HG03159 (cell line): Measurements from ENCODE around the gene SYP.
"Not testable (repeated sequence)": the region's sequence is repeated elsewhere in the genome, so short reads cannot be mapped to it uniquely, and the experiment has no call there.

Experiments
- ATAC-seq: cut with Tn5 transposase; IDR thresholded peaks from one replicate; pipeline ENCODE4 v1.9.1; 2021; ENCODE audit warnings: mild to moderate bottlenecking, moderate library complexity; ENCODE audit not compliant: unreplicated experiment

SYP gene

DNA sequence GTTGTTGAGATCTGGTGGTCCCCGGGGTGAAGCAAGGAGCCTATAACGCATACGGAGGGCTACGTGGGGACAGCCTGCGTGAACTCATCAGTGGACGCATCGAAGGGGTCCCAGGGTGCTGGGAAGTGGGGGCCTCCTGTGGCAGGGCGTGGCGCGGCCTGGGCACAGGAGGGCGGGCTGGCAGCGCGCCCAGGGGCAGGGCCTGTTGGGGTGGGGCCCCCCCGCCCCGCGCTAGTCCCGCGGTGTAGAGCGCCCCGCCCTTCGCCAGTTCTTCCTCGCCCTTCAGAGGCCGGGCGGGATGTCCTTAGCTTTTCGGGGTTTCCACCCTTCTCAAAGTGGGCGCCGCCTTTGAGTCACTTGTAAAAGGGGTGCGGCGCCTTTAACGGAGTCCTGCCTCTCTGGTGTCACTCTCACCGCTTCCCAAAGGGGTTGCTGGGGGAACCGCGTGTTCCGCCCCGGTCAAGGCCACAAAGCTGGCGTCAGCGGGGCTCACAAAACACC is 27.7 kb downstream of the SYP start:
- ATAC-seq = peak; percentile 68

DNA sequence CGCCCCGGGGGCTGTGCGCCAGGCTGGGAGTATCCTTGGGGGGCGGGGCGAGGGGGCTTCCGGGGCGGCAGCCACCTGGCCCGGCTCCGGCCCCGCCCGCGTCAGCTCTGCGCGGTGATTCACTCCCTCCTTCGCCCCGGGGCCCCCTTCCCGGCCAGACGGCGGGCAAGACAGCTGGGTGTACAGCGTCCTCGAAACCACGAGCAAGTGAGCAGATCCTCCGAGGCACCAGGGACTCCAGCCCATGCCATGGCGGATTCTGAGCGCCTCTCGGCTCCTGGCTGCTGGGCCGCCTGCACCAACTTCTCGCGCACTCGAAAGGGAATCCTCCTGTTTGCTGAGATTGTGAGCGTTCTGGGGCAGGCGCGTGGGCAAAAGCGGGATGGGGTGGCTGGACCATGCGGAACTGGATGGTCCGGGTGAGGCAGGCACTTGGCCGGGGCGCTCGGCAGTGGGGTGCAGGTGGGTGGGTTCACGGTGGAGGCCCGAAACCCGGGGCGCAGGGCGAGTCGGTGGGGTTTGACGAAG is 28.2 kb downstream of the SYP start, which contains the start of gene PLP2:
Gene PLP2 (plus strand): TSS at position 147 of the 528 bp plus-strand sequence. CDS start 103 bp downstream, at position 250.
- no peak for ATAC-seq

GRCh38 chrX:49167740-49168108 is 32.3 kb downstream of the SYP start:
- ATAC-seq = no peak

DNA sequence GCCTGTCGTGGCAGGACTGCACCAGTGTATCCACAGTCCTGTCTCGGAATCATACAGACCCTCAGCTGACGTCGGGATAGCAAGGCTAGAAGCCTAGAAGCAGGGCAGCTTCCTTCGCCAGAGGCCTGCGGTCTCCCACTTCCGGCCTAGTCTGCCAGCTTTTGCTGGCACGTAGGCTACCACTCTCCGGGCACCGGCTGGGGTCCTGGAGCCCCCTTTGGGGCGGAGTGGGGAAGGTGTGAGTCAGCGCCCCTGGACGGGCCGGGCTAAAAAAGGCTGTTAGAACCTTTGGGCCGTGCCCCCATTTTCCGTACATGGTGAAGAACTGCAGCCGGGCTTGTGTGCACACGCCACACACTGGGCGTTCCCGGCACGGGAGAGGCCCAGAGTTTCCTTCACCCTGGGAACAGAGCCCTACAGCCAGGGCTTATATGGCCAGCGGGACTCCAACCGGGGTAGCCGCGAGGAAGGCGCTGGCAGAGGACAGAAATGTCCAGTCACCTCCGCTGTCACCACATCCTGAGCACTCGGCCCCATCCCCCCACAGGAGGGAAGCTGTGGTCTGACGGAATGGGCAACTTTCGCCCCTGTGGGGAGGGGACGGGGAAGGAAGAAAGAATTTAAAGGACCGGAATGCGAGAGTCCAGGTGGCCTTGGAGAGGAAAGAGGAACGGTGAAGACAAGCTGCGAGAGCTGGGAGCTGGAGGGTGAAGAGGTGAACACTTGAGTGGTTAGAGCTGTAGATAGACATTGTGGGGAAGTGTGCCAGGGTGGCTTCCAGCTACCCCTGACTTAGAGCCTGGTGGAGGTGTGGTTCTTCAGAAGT is 32.9 kb downstream of the SYP start:
- ATAC-seq = peak; percentile 11

GRCh38 chrX:49165901-49166881 is 33.8 kb downstream of the SYP start:
- ATAC-seq = peak; percentile 40

DNA sequence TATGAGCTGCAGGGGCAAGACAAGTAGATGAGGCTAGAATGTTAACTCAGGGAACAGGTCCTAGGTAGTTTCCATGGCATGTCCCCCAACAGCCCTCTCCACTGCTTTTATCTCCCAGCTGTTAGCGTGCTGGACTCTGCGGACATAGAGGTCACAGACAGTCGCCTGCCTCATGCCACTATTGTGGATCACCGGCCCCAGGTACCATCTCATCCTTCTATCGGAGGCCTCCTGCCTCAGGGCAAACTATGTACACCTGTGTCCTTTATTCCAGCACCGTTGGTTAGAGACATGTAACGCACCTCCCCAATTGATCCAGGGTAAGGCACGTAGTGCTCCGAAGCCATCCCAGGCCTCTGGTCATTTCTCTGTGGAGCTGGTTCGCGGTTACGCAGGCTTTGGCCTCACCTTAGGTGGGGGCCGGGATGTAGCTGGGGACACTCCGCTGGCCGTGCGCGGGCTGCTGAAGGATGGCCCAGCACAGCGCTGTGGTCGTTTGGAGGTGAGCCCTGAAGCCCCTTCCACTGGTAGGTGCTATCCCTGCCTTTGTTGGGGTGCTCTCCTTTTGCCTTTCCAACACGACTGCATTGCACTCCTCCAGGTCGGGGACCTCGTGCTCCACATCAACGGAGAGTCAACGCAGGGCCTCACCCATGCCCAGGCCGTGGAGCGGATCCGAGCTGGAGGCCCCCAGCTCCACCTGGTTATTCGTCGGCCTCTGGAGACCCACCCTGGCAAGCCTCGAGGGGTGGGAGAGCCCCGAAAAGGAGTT is 35.2 kb downstream of the SYP start:
- ATAC-seq = no peak

- ATAC-seq = peak; percentile 43
Observed at GRCh38 chrX:49163555-49164419, 36.2 kb downstream of the SYP start.

DNA sequence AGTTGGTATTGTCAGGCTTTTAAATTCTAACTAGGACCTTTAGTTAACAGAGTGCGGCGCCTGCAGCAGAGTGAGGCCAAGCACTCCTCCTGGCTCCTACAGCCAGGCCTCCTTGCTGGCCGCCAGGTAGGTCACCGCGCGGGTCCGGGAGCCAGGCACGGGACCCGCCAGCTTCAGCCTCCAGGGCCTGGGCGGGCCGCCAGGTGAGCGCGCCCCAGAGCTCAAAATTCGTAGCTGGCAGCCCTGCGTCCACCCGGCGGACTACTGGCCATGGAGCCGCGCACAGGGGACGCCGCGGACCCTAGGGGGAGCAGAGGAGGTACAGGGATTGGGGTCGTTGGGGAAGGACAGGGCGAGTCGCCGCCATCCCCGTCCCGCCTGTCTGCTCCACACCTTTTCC is 37.4 kb downstream of the SYP start, which contains the start of gene MAGIX:
Gene MAGIX (plus strand): TSS at position 139 of the 400 bp plus-strand sequence. CDS start 132 bp downstream, at position 271.
- no peak for ATAC-seq

GRCh38 chrX:49161632-49162031 is 38.4 kb downstream of the SYP start:
- ATAC-seq = no peak

DNA sequence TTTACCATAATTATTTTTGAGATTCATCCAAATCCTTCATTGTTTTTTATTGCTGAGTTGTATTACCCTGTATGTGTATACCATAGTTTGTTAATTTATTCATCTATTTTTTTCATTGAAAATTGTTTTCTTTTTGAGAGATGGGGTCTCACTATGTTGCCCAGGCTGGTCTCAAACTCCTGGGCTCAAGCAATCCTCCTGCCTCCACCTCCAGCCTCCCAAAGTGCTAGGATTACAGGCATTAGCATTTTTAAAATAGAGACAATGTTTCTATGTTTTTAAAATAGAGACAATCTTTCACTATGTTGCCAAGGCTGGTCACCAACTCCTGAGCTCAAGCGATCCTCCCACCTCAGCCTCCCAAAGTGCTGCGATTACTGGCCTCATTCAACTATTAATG is 39.1 kb downstream of the SYP start:
- no peak for ATAC-seq

DNA sequence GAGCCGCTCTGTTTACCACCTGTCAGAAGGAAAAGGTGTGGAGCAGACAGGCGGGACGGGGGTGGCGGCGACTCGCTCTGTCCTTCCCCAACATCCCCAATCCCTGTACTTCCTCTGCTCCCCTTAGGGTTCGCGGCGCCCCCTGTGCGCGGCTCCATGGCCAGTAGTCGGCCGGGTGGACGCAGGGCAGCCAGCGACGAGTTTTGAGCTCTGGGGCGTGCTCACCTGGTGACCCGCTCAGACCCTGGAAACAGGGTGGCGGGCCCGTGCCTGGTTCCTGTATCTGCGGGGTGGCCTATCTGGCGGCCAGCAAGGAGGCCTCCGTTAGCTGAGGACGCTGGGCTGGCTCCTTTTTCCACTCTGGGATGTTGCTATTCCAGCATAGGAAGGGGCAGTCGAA is 42.8 kb downstream of the SYP start:
- ATAC-seq = no peak

DNA sequence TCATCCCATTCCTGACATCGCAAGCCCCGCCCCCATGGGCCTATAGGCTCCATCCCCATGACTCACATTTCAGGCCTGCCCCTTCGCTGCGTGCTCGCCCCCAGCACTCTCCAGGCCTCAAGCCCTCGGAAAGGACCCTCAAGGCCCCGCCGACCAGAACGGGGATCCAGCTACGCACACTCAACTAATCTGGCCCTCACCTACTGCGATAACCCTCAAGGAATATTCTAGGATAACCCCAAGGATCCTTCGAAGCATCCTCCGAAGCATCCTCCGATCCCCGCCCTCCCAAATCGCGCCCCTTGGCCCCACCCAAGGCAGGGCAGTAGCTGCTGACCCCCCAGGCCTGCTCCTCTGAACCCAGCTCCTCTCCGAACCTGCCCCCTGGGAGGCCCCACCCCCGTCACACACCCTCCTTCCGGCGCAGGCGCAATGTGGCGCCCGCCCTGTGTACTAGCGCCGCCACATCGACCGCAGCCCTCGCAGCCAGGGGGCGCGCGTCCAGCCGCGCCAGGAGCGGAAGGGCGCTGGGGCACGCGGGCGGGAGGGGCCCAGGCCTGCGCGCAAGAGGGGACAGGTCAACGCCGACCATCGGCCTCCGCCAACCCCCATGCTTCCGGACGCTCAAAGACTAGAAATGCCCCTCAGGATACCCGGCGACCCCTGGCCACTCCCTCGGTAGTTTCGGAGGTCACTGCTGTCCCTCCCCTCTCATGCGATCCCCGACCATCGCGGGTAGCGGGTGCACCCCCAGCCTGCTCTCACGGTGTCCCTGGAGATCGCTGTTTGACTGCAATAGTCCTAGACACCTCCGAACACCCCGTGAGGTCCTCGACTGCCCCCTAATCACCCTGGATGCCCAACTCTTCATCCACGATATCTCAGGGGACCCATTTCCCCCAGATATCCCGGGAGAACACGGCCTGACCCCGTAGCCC is 43.8 kb downstream of the SYP start:
- peak; percentile 84 for ATAC-seq

- ATAC-seq = no peak
Observed at GRCh38 chrX:49155243-49155899, 44.6 kb downstream of the SYP start.

GRCh38 chrX:49153467-49153866 is 46.5 kb downstream of the SYP start:
- ATAC-seq = no peak

GRCh38 chrX:49149291-49149690 is 50.7 kb downstream of the SYP start:
- not testable (repeated sequence) for ATAC-seq

DNA sequence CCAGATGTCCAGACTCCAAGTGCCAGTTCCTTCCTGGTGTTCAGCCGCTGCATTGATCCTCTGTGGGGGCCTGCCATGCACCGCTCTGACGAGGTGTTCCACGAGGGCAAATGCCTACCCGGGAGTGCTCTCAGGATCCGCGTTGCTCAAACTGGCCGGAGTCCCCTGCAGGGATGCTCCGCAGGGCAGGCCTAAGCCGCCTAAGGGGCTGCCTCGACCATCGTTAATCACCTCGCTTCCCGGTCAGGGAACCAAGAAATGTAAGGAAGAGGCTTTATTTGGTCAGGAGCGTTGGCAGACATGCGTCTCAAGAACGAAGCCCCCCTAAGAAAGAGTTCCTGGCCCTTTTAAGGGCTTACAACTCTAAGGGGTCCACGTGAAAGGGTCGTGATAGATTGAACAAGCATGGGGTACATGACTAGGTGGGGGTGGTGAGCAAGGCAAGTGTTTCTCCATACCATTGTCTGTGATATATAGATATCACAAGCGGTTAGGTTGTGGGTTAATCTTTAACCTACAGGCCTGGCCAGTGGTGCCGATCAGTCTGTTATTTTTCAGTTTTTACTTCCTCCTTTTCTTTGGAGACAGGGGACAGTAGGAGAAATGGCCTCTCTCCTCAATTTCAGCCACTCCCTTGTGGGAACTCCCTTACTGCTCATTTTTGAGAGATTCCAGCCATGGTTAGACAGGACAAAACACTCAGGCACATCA is 51.4 kb downstream of the SYP start:
- not testable (repeated sequence) for ATAC-seq

DNA sequence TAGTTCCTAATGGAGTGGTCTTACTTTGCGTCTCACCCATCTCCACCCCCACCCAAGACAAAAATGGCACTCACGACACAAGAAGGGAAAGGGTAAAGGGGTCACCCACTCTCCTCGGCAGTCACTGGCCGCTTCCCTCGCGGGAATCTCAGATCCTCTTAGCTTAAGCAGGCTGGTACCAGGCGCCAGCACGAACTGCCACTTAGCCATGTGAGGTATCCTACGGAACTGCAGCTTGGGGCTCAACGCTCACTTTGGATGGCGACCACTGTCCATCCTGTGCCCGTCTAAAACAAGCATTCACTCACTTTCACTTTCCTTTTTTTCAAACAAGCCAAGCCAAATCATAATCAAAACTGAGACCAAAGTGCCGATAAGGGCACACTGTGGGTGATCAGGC is 52.1 kb downstream of the SYP start:
- no peak for ATAC-seq
